Uterus (tissue), 2 donors: ENCODE results near the gene TNPO1.

Experiments
- POLR2A ChIP-seq, 2 donors: fragments of 450-650 bp; IDR thresholded peaks; one replicate each; pipeline ENCODE4 v1.6.1; 2016; ENCODE audit warnings: antibody characterized with exemption in 2 of 2, mild to moderate bottlenecking in 1 of 2, moderate library complexity in 1 of 2
- TF ChIP-seq, protein P1 (sequence below), 4 experiments: fragments of 200-600 bp in 2 of 4; fragments of 450-650 bp in 2 of 4; sonication (generic) in 2 of 4; IDR thresholded peaks; one replicate each; pipeline ENCODE4 v1.5.1; 2016 to 2019; ENCODE audit warnings: antibody characterized with exemption in 4 of 4, mild to moderate bottlenecking in 2 of 4, moderate library complexity in 1 of 4

DNA sequence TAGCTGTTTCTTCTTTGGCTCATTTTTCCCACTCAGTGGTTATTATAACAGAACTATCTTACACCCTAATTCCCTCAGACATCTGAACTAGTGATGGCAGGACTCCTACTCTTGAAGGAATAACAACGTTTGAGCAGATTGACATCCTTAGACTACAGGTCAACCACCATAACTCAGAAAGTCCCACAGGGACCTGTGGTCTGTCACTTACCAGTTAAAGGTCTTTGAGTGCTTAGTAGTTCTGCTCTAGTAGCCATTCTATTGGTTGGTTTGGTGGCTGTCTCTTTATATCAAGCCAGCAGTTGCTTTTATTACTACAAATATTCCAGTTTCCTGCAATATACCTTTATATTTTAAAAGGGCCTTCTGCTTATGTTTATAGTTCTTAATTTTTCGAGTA, 72.1 kb downstream of the TNPO1 start:
- TF ChIP-seq, protein P1, sequence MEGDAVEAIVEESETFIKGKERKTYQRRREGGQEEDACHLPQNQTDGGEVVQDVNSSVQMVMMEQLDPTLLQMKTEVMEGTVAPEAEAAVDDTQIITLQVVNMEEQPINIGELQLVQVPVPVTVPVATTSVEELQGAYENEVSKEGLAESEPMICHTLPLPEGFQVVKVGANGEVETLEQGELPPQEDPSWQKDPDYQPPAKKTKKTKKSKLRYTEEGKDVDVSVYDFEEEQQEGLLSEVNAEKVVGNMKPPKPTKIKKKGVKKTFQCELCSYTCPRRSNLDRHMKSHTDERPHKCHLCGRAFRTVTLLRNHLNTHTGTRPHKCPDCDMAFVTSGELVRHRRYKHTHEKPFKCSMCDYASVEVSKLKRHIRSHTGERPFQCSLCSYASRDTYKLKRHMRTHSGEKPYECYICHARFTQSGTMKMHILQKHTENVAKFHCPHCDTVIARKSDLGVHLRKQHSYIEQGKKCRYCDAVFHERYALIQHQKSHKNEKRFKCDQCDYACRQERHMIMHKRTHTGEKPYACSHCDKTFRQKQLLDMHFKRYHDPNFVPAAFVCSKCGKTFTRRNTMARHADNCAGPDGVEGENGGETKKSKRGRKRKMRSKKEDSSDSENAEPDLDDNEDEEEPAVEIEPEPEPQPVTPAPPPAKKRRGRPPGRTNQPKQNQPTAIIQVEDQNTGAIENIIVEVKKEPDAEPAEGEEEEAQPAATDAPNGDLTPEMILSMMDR (IDR thresholded peaks at IDR 0.05): no peak
- TF ChIP-seq POLR2A (IDR thresholded peaks at IDR 0.05): no peak
